Body of pancreas (tissue), 4 donors: Measurements from ENCODE around the gene CSNK2A2.

Experiments used
- CTCF ChIP-seq, 7 experiments: fragments of 450-650 bp in 4 of 7; fragments of 200-600 bp in 3 of 7; sonication (generic) in 3 of 7; IDR thresholded peaks; one replicate each; pipeline ENCODE4 v1.5.1; 2016 to 2019; ENCODE audit warnings: antibody characterized with exemption in 7 of 7
- POLR2A ChIP-seq, 3 donors: fragments of 450-650 bp; IDR thresholded peaks; one replicate each; pipeline ENCODE4 v1.6.1; 2016; ENCODE audit warnings: antibody characterized with exemption in 3 of 3, mild to moderate bottlenecking in 2 of 3

GRCh38 chr16:58236231-58236690 is 38.4 kb upstream of the CSNK2A2 start:
- TF ChIP-seq POLR2A (IDR thresholded peaks at IDR 0.05) (no peak), CTCF (IDR thresholded peaks at IDR 0.05) (no peak)
